Middle frontal gyrus (tissue), 1 donor: ENCODE results near the gene SNX30.

Experiments used
- DNase-seq: peaks from one replicate; pipeline ENCODE4 v3.0.0-alpha.2; 2015; ENCODE audit warnings: low spot score; ENCODE audit errors: extremely low spot score

SNX30 gene

GRCh38 chr9:112822618-112823017 lies 72.1 kb downstream of the SNX30 start:
- DNase-seq = no peak

GRCh38 chr9:112823257-112823656 lies 72.7 kb downstream of the SNX30 start:
- no peak for DNase-seq

GRCh38 chr9:112831281-112831851 lies 80.8 kb downstream of the SNX30 start:
- no peak for DNase-seq

GRCh38 chr9:112831969-112832368 lies 81.4 kb downstream of the SNX30 start:
- no peak for DNase-seq

- no peak for DNase-seq
Observed at GRCh38 chr9:112833081-112833480, 82.5 kb downstream of the SNX30 start.

- no peak for DNase-seq
Observed at GRCh38 chr9:112836394-112836793, 85.8 kb downstream of the SNX30 start.

GRCh38 chr9:112838342-112838741 lies 87.8 kb downstream of the SNX30 start:
- DNase-seq = no peak

- DNase-seq = no peak
Observed at GRCh38 chr9:112839331-112839730, 88.8 kb downstream of the SNX30 start.

- DNase-seq = no peak
Observed at GRCh38 chr9:112841261-112841660, 90.7 kb downstream of the SNX30 start.

- no peak for DNase-seq
Observed at GRCh38 chr9:112842555-112842954, 92.0 kb downstream of the SNX30 start.

GRCh38 chr9:112844771-112845542 lies 94.4 kb downstream of the SNX30 start:
- DNase-seq = no peak

GRCh38 chr9:112846528-112847488 lies 96.2 kb downstream of the SNX30 start:
- no peak for DNase-seq

GRCh38 chr9:112848316-112849151 lies 98.0 kb downstream of the SNX30 start:
- DNase-seq = no peak

- DNase-seq = no peak
Observed at GRCh38 chr9:112849363-112849922, 98.9 kb downstream of the SNX30 start.

GRCh38 chr9:112850840-112851239 lies 100.3 kb downstream of the SNX30 start:
- no peak for DNase-seq

GRCh38 chr9:112852741-112853504 lies 102.4 kb downstream of the SNX30 start:
- DNase-seq = no peak

GRCh38 chr9:112853882-112854585 lies 103.5 kb downstream of the SNX30 start:
- DNase-seq = no peak

- no peak for DNase-seq
Observed at GRCh38 chr9:112854657-112855056, 104.1 kb downstream of the SNX30 start.

GRCh38 chr9:112856200-112856599 lies 105.6 kb downstream of the SNX30 start:
- no peak for DNase-seq
